Stimulated activated naive CD8-positive, alpha-beta T cell treated with anti-CD3 and anti-CD28 coated beads, Interleukin-15, Interleukin-2, amounts not matched to agents 100 ng/mL and 50 ng/mL, for 24 hours (primary cell): ENCODE measurements around the gene BANP.
"Not testable (repeated sequence)": the region's sequence is repeated elsewhere in the genome, so short reads cannot be mapped to it uniquely, and the experiment has no call there.

Source experiments
- H3K27ac Mint-ChIP-seq: one replicate; pipeline ENCODE4 v1.8.0; 2021; ENCODE audit warnings: mild to moderate bottlenecking, mixed read lengths
- H3K27me3 Mint-ChIP-seq: one replicate; pipeline ENCODE4 v1.8.0; 2021; ENCODE audit warnings: mixed read lengths
- H3K36me3 Mint-ChIP-seq: one replicate; pipeline ENCODE4 v1.8.0; 2021; ENCODE audit warnings: low read depth, mixed read lengths
- H3K4me1 Mint-ChIP-seq: one replicate; pipeline ENCODE4 v1.8.0; 2021; ENCODE audit warnings: low read depth, mixed read lengths
- H3K4me3 Mint-ChIP-seq: one replicate; pipeline ENCODE4 v1.8.0; 2021; ENCODE audit warnings: mild to moderate bottlenecking, mixed read lengths
- H3K9me3 Mint-ChIP-seq: one replicate; pipeline ENCODE4 v1.8.0; 2021; ENCODE audit warnings: mixed read lengths

Gene BANP

GRCh38 chr16:88023786-88024185 is 72.6 kb downstream of the BANP start:
- Mint-ChIP-seq H3K36me3 (peaks cover 31% of the 10 kb centered on the region), H3K4me1 (peaks cover 31% of the 10 kb centered on the region), H3K4me3 (no peak overlapping the region), H3K27me3 (no peaks in the 10 kb centered on the region), H3K27ac (no peak overlapping the region), H3K9me3 (no peaks in the 10 kb centered on the region)

- H3K4me3 Mint-ChIP-seq, H3K27me3 Mint-ChIP-seq, H3K9me3 Mint-ChIP-seq: not testable (repeated sequence)
- peaks cover 31% of the 10 kb centered on the region for H3K4me1 Mint-ChIP-seq
- peak overlapping the region; percentile 79 for H3K27ac Mint-ChIP-seq
- H3K36me3 Mint-ChIP-seq, result peaks cover 27% of the 10 kb centered on the region
These were observed 73.4 kb downstream of the BANP start for GRCh38 chr16:88024491-88025085.

GRCh38 chr16:88025086-88025492 is 73.9 kb downstream of the BANP start:
- peaks cover 31% of the 10 kb centered on the region for H3K4me1 Mint-ChIP-seq
- not testable (repeated sequence) for H3K4me3 Mint-ChIP-seq, H3K27me3 Mint-ChIP-seq, H3K9me3 Mint-ChIP-seq
- peaks cover 32% of the 10 kb centered on the region for H3K36me3 Mint-ChIP-seq
- H3K27ac Mint-ChIP-seq, result peak overlapping the region; percentile 79

GRCh38 chr16:88025828-88026555 is 74.8 kb downstream of the BANP start:
- H3K4me3 Mint-ChIP-seq, H3K9me3 Mint-ChIP-seq, H3K27me3 Mint-ChIP-seq, H3K27ac Mint-ChIP-seq: not testable (repeated sequence)
- peaks cover 31% of the 10 kb centered on the region for H3K4me1 Mint-ChIP-seq
- peaks cover 41% of the 10 kb centered on the region for H3K36me3 Mint-ChIP-seq

- peak overlapping the region; percentile 26 for H3K27ac Mint-ChIP-seq
- no peaks in the 10 kb centered on the region for H3K9me3 Mint-ChIP-seq
- peaks cover 44% of the 10 kb centered on the region for H3K36me3 Mint-ChIP-seq
- H3K27me3 Mint-ChIP-seq, result no peaks in the 10 kb centered on the region
- peaks cover 31% of the 10 kb centered on the region for H3K4me1 Mint-ChIP-seq
- no peak overlapping the region for H3K4me3 Mint-ChIP-seq
These were observed 76.0 kb downstream of the BANP start for GRCh38 chr16:88026964-88027938.

GRCh38 chr16:88028177-88028930 is 77.1 kb downstream of the BANP start:
- H3K27ac Mint-ChIP-seq, H3K27me3 Mint-ChIP-seq, H3K9me3 Mint-ChIP-seq, H3K4me3 Mint-ChIP-seq: not testable (repeated sequence)
- H3K36me3 Mint-ChIP-seq, result peaks cover 36% of the 10 kb centered on the region
- H3K4me1 Mint-ChIP-seq, result peaks cover 31% of the 10 kb centered on the region

GRCh38 chr16:88030498-88030897 is 79.3 kb downstream of the BANP start:
- H3K4me3 Mint-ChIP-seq, result no peak overlapping the region
- H3K4me1 Mint-ChIP-seq, result peaks cover 16% of the 10 kb centered on the region
- no peak overlapping the region for H3K27ac Mint-ChIP-seq
- H3K9me3 Mint-ChIP-seq, result no peaks in the 10 kb centered on the region
- H3K36me3 Mint-ChIP-seq, result peaks cover 44% of the 10 kb centered on the region
- H3K27me3 Mint-ChIP-seq, result no peaks in the 10 kb centered on the region

GRCh38 chr16:88030961-88031360 is 79.7 kb downstream of the BANP start:
- H3K9me3 Mint-ChIP-seq, H3K4me3 Mint-ChIP-seq: not testable (repeated sequence)
- H3K36me3 Mint-ChIP-seq, result peaks cover 47% of the 10 kb centered on the region

GRCh38 chr16:88033003-88033740 is 81.9 kb downstream of the BANP start:
- not testable (repeated sequence) for H3K9me3 Mint-ChIP-seq

More at GRCh38 chr16:88030961-88031360, 79.7 kb downstream of the BANP start:
- H3K27ac Mint-ChIP-seq, H3K27me3 Mint-ChIP-seq: not testable (repeated sequence)
- H3K4me1 Mint-ChIP-seq, result peaks cover 12% of the 10 kb centered on the region

GRCh38 chr16:88034770-88035169 is 83.5 kb downstream of the BANP start:
- H3K27me3 Mint-ChIP-seq, result no peaks in the 10 kb centered on the region
- no peak overlapping the region for H3K4me3 Mint-ChIP-seq
- H3K36me3 Mint-ChIP-seq, result peaks cover 48% of the 10 kb centered on the region
- H3K27ac Mint-ChIP-seq, result no peak overlapping the region
- H3K9me3 Mint-ChIP-seq, result no peaks in the 10 kb centered on the region
- no peaks in the 10 kb centered on the region for H3K4me1 Mint-ChIP-seq

More at GRCh38 chr16:88033003-88033740, 81.9 kb downstream of the BANP start:
- not testable (repeated sequence) for H3K27ac Mint-ChIP-seq, H3K4me1 Mint-ChIP-seq, H3K4me3 Mint-ChIP-seq, H3K27me3 Mint-ChIP-seq
- peaks cover 49% of the 10 kb centered on the region for H3K36me3 Mint-ChIP-seq

- Mint-ChIP-seq H3K4me3 (no peak overlapping the region), H3K4me1 (no peaks in the 10 kb centered on the region), H3K9me3 (no peaks in the 10 kb centered on the region), H3K27ac (no peak overlapping the region), H3K27me3 (no peaks in the 10 kb centered on the region), H3K36me3 (peaks cover 46% of the 10 kb centered on the region)
These were observed 84.1 kb downstream of the BANP start for GRCh38 chr16:88035292-88035691.

- peaks cover 42% of the 10 kb centered on the region for H3K36me3 Mint-ChIP-seq
These were observed 84.8 kb downstream of the BANP start for GRCh38 chr16:88035884-88036639.

GRCh38 chr16:88036640-88036996 is 85.4 kb downstream of the BANP start:
- not testable (repeated sequence) for H3K27ac Mint-ChIP-seq, H3K4me1 Mint-ChIP-seq, H3K9me3 Mint-ChIP-seq, H3K4me3 Mint-ChIP-seq, H3K27me3 Mint-ChIP-seq
- H3K36me3 Mint-ChIP-seq, result peaks cover 42% of the 10 kb centered on the region

More at GRCh38 chr16:88035884-88036639, 84.8 kb downstream of the BANP start:
- not testable (repeated sequence) for H3K27me3 Mint-ChIP-seq, H3K4me3 Mint-ChIP-seq, H3K27ac Mint-ChIP-seq, H3K4me1 Mint-ChIP-seq, H3K9me3 Mint-ChIP-seq
